Heart right ventricle (tissue), 16 donors: ENCODE data around the gene TTLL11. TPM values are rescaled to one million over a fixed set of nuclear protein-coding genes. Genes with fewer than 3 reads are reported as not detected.

Experiments
- ATAC-seq, 8 donors: fragments of 200-7000 bp; cut with Tn5 transposase; one replicate each; pipeline ENCODE4 v1.9.1; 2020; ENCODE audit warnings: mild to moderate bottlenecking in 8 of 8, moderate library complexity in 8 of 8, moderate number of reproducible peaks in 1 of 8
- DNase-seq, 2 donors: peaks; one replicate each; pipeline ENCODE4 v3.0.0-alpha.2; 2020
- H3K27ac ChIP-seq, 10 donors: fragments of 200-600 bp; sonication (generic) in 2 of 10; one replicate each; pipeline versions ENCODE4 v1.5.0 to v1.8.0; 2020 to 2022; ENCODE audit warnings: mild to moderate bottlenecking in 3 of 10
- H3K27me3 ChIP-seq, 7 donors: fragments of 200-600 bp; one replicate each; pipeline ENCODE4 v1.8.0; 2021 to 2022; ENCODE audit warnings: mild to moderate bottlenecking in 2 of 7
- H3K36me3 ChIP-seq, 9 donors: fragments of 200-600 bp; sonication (generic) in 1 of 9; one replicate each; pipeline versions ENCODE4 v1.5.0 to v1.8.0; 2020 to 2022; ENCODE audit warnings: mild to moderate bottlenecking in 2 of 9
- H3K4me1 ChIP-seq, 9 donors: fragments of 200-600 bp; sonication (generic) in 1 of 9; one replicate each; pipeline versions ENCODE4 v1.5.0 to v1.8.0; 2020 to 2022; ENCODE audit warnings: mild to moderate bottlenecking in 4 of 9
- H3K4me3 ChIP-seq, 10 donors: fragments of 200-600 bp; sonication (generic) in 2 of 10; one replicate each; pipeline versions ENCODE4 v1.5.0 to v1.8.0; 2020 to 2022; ENCODE audit warnings: mild to moderate bottlenecking in 7 of 10, moderate library complexity in 2 of 10
- H3K9me3 ChIP-seq, 11 donors: fragments of 200-600 bp in 10 of 11; sonication (generic) in 2 of 11; one replicate each; pipeline versions ENCODE4 v1.5.0 to v1.8.0; 2013 to 2022; ENCODE audit warnings: mild to moderate bottlenecking in 2 of 11, control low read depth in 1 of 11, moderate library complexity in 1 of 11
- WGBS, 2 donors: extraction: QIAGEN DNeasy Blood & Tissue Kit; methylation state at CpG; one replicate each; pipeline ENCODE4 v1.1.7; 2013; ENCODE audit warnings: inconsistent platforms in 1 of 2; 5-methylcytosine and 5-hydroxymethylcytosine counted together
- intact Hi-C, 10 donors: fragments of 100-400 bp; cut with DNase I; formaldehyde crosslinking; loops; one replicate each; pipeline versions ENCODE4 v1.11.1 to v1.14.2; 2022
- polyA plus RNA-seq, 2 donors: library from polyadenylated mRNA; stranded (reverse); fragments of 200-250 nt; gene quantifications; one replicate each; pipeline ENCODE4 v1.2.3, GENCODE V29; 2013
- total RNA-seq, 10 donors: library from RNA; stranded (reverse); fragmentation: NEBNext Ultra II Directional in 3 of 10; extraction: Animal tissue kit (Norgen Biotek cat#: 25700) in 3 of 10; gene quantifications; one replicate each; pipeline versions ENCODE4 v1.2.1 to v1.2.4, GENCODE V29; 2021 to 2023
- TF ChIP-seq, protein P1 (sequence below), 9 donors: fragments of 200-600 bp; sonication (generic) in 2 of 9; IDR thresholded peaks; one replicate each; pipeline versions ENCODE4 v1.5.0 to v1.8.0; 2021 to 2022; ENCODE audit warnings: antibody characterized with exemption in 9 of 9, mild to moderate bottlenecking in 5 of 9, moderate library complexity in 1 of 9
- donor health status: Arrhythmogenic right ventricular cardiomyopathy.
- donor health status: ischemic (EF 13 %, LVEDD 7.1; RV severe dilation, severe dysfunction).
- donor health status: healthy with polysubstance abuse.
- donor health status: DM: no; HTN: yes; CAD: no.
- donor health status: DM: no; HTN: no; CAD: no.
- donor health status: ischemic (EF 25% LVEDD 6.9; RV normal size, moderate dysfunction).
- donor health status: ischemic (EF 25% LVEDD 5.7; RV mildly dilated, moderate dysfunction).
- donor health status: healthy.
- donor health status: DM: yes; HTN: yes; CAD: no.
- donor health status: Ischemic cardiomyopathy.
- donor health status: ischemic (EF 35%, LVEDD 5.7; RV mildly dilated, moderate dysfunction).
- donor health status: nonischemic (EF 11% LVEDD 7.7; RV severe dilation, severe dysfunction).
- donor health status: DM: yes; HTN: yes; CAD: no.
- donor health status: PGD.
- donor health status: ischemic (EF 29% LVEDD 5.4; RV normal size, mild dysfunction).
- donor health status: nonischemic (EF 23%, LVEDD 6.1; RV moderate dilation, normal function).

The TTLL11 gene
- total and polyA plus RNA-seq, 12 donors = 2.6 to 8.7 (median 5.8) TPM

GRCh38 chr9:122129969-122130368, 36.9 kb upstream of the TTLL11 start:
- intact Hi-C loops = loop anchor here (2.0 to 10.0 kb wide), 7 partner anchors 13 to 685 kb away; partner anchors contain the start of genes MRRF (in 4 of the 10) and RBM18 (in 4 of the 10)
- DNase-seq (no peak), ATAC-seq (no peak)
- Histone ChIP-seq H3K9me3 (no peaks in the 10 kb centered on the region), H3K27me3 (peaks cover 0 to 35% (median 3%) of the 10 kb centered on the region in 7 donors), H3K27ac (peak overlapping the region in 1 of 10 donors; percentile 67), H3K36me3 (no peaks in the 10 kb centered on the region), H3K4me1 (peaks cover 21 to 92% (median 50%) of the 10 kb centered on the region in 9 donors), H3K4me3 (no peak overlapping the region)
- 93 to 94% methylated on average over 2 of the region's 2 CpGs for WGBS, 2 donors
- TF ChIP-seq, protein P1, sequence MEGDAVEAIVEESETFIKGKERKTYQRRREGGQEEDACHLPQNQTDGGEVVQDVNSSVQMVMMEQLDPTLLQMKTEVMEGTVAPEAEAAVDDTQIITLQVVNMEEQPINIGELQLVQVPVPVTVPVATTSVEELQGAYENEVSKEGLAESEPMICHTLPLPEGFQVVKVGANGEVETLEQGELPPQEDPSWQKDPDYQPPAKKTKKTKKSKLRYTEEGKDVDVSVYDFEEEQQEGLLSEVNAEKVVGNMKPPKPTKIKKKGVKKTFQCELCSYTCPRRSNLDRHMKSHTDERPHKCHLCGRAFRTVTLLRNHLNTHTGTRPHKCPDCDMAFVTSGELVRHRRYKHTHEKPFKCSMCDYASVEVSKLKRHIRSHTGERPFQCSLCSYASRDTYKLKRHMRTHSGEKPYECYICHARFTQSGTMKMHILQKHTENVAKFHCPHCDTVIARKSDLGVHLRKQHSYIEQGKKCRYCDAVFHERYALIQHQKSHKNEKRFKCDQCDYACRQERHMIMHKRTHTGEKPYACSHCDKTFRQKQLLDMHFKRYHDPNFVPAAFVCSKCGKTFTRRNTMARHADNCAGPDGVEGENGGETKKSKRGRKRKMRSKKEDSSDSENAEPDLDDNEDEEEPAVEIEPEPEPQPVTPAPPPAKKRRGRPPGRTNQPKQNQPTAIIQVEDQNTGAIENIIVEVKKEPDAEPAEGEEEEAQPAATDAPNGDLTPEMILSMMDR (IDR thresholded peaks at IDR 0.05) = no peak

GRCh38 chr9:122128969-122129343, 35.8 kb upstream of the TTLL11 start:
- DNase-seq (no peak), ATAC-seq (no peak)
- peaks cover 0 to 39% (median 3%) of the 10 kb centered on the region in 7 donors for H3K27me3 ChIP-seq
- peaks cover 21 to 84% (median 40%) of the 10 kb centered on the region in 9 donors for H3K4me1 ChIP-seq
- H3K4me3 ChIP-seq = no peak overlapping the region
- intact Hi-C loops = loop anchor here in 9 of 10 donors (1.0 to 10.0 kb wide), 7 partner anchors 14 to 686 kb away; partner anchors contain the start of genes MRRF (in 3 of the 9) and RBM18 (in 3 of the 9)
- H3K36me3 ChIP-seq = no peaks in the 10 kb centered on the region
- TF ChIP-seq, protein P1 (IDR thresholded peaks at IDR 0.05) = no peak
- peak overlapping the region in 7 of 10 donors; percentile 0 to 73 (median 58) for H3K27ac ChIP-seq
- H3K9me3 ChIP-seq = no peaks in the 10 kb centered on the region
- 80 to 86% methylated on average over 7 of the region's 7 CpGs for WGBS, 2 donors

GRCh38 chr9:122128007-122128968, 35.2 kb upstream of the TTLL11 start:
- ATAC-seq = peak; percentile 30 to 77 (median 60)
- peak overlapping the region in 9 of 10 donors; percentile 5 to 73 (median 51) for H3K27ac ChIP-seq
- H3K9me3 ChIP-seq = no peaks in the 10 kb centered on the region
- intact Hi-C loops = loop anchor here in 9 of 10 donors (1.0 to 10.0 kb wide), 7 partner anchors 15 to 687 kb away; partner anchors contain the start of genes MRRF (in 3 of the 9) and RBM18 (in 3 of the 9)
- WGBS, 2 donors = 62 to 69% methylated on average over 24 of the region's 24 CpGs
- H3K4me1 ChIP-seq = peaks cover 21 to 77% (median 38%) of the 10 kb centered on the region in 9 donors
- H3K36me3 ChIP-seq = no peaks in the 10 kb centered on the region
- TF ChIP-seq, protein P1 (IDR thresholded peaks at IDR 0.05) = no peak
- peaks cover 0 to 39% (median 3%) of the 10 kb centered on the region in 7 donors for H3K27me3 ChIP-seq
- DNase-seq = peak; percentile 49 to 69
- no peak overlapping the region for H3K4me3 ChIP-seq

DNA sequence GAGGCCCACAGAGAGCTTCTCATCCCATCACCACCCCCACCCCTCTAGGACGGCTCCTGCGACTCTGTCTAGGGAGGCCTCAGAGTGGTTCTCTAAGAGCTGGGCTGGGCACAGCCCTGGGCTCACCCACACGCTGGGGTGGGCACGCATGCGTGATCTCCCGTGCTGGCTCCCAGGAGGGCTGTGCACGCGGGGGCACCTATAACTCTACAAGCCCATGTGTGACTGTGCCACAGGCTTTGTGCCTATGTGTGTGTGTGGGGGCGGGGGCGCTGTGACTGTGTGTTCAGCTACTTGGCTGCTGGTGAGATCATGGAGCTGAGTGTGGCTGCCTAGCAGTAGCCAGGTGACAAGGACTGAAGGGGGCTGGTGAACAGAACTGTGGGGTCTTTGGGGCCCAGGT, 34.3 kb upstream of the TTLL11 start:
- Histone ChIP-seq H3K27ac (peak overlapping the region in 5 of 10 donors; percentile 33 to 67 (median 56)), H3K4me1 (peaks cover 19 to 68% (median 38%) of the 10 kb centered on the region in 9 donors), H3K4me3 (no peak overlapping the region), H3K9me3 (no peaks in the 10 kb centered on the region), H3K27me3 (peaks cover 0 to 39% (median 3%) of the 10 kb centered on the region in 7 donors), H3K36me3 (no peaks in the 10 kb centered on the region)
- intact Hi-C loops = loop anchor here in 9 of 10 donors (5.0 to 10.0 kb wide), 5 partner anchors 135 to 687 kb away; partner anchors contain the start of genes MRRF (in 3 of the 9) and RBM18 (in 3 of the 9)
- TF ChIP-seq, protein P1 (IDR thresholded peaks at IDR 0.05) = no peak
- DNase-seq (no peak), ATAC-seq (no peak)
- 79 to 81% methylated on average over 10 of the region's 10 CpGs for WGBS, 2 donors
